ENCODE results near the gene GTF3C1. TPM values are rescaled to one million over a fixed set of nuclear protein-coding genes. Genes with fewer than 3 reads are reported as not detected.

The GTF3C1 gene
- total and polyA plus RNA-seq, 4 donors = 15.3 to 28.0 (median 22.2) TPM

DNA sequence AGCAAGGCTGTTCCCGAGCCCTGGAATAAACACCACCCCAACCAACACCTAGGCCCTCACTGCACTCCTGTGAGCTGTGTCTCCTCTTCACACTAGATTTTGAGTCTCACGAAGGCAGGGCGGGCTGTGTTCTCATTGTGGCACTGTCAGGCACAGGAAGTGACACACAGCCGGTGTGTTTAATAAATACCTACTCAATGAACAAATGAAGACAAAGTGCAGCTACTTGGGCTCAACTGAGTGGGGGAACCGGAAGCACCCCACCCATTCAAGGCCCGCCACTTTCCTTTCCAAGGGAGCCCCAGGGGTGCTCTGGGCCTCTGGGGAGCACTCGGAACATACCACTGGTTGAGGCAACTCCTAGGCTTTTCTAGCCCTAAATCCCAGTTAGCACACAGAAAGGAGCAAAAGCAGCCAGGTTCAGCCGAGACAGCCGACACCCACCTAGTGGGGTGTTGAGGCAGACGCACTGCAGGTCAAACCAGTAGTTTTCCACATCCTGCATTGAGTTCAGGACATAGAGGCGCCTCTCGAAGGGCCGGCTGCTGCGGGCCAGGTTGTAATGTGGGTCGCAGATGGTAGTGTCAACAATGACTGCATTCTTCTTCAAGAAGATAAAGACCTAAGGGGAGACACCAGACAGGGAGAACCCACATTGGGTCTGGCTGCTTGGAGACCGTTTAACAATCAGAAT lies 57.7 kb downstream of the GTF3C1 start (continued):
- no peak for TF ChIP-seq HNF4G (IDR thresholded peaks at IDR 0.05)
- TF ChIP-seq JUND (IDR thresholded peaks at IDR 0.05) = no peak

DNA sequence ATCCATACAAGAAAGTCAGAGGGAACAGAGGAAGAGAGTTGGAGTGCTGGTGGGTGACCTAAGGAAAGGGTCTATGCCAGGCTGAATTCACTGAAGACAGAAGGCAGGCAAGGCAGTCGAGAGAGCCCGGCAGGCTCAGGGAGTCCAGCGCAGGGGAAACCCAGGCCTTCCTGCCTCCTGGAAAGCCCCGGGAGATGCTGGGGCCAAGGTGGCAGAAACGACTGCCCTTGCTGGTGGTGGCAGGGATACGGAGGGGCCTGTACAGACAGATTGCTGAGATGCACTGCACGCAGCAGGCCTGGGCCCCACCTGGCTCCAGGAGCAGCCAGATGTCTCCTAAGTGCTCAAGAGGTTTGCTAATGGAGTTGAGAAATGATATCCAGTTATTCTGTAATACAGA lies 59.8 kb downstream of the GTF3C1 start:
- H3K4me1 ChIP-seq (ENCODE audit: control insufficient read depth in 4 of 4, insufficient read depth in 4 of 4, low read length in 3 of 4) = no peaks in the 10 kb centered on the region
- TF ChIP-seq NR2F2 (IDR thresholded peaks at IDR 0.05) (no peak), EGR1 (IDR thresholded peaks at IDR 0.05; ENCODE audit: low read depth in 2 of 2) (no peak), YY1 (IDR thresholded peaks at IDR 0.05) (no peak), RAD21 (IDR thresholded peaks at IDR 0.05) (no peak), HNF4G (IDR thresholded peaks at IDR 0.05) (no peak), FOXA1 (IDR thresholded peaks at IDR 0.05) (no peak), SP1 (IDR thresholded peaks at IDR 0.05) (no peak), FOXA2 (IDR thresholded peaks at IDR 0.05) (no peak), HNF4A (conservative IDR thresholded peaks at IDR 0.05) (no peak), GABPA (IDR thresholded peaks at IDR 0.05 in 1 of 2, conservative IDR thresholded peaks at IDR 0.05 in 1 of 2) (no peak), RXRA (IDR thresholded peaks at IDR 0.05) (no peak)
- TF ChIP-seq, protein P1, sequence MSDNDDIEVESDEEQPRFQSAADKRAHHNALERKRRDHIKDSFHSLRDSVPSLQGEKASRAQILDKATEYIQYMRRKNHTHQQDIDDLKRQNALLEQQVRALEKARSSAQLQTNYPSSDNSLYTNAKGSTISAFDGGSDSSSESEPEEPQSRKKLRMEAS (IDR thresholded peaks at IDR 0.05) = no peak
- TF ChIP-seq, protein P2, sequence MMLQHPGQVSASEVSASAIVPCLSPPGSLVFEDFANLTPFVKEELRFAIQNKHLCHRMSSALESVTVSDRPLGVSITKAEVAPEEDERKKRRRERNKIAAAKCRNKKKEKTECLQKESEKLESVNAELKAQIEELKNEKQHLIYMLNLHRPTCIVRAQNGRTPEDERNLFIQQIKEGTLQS (IDR thresholded peaks at IDR 0.05) = no peak
- TF ChIP-seq, protein P3, sequence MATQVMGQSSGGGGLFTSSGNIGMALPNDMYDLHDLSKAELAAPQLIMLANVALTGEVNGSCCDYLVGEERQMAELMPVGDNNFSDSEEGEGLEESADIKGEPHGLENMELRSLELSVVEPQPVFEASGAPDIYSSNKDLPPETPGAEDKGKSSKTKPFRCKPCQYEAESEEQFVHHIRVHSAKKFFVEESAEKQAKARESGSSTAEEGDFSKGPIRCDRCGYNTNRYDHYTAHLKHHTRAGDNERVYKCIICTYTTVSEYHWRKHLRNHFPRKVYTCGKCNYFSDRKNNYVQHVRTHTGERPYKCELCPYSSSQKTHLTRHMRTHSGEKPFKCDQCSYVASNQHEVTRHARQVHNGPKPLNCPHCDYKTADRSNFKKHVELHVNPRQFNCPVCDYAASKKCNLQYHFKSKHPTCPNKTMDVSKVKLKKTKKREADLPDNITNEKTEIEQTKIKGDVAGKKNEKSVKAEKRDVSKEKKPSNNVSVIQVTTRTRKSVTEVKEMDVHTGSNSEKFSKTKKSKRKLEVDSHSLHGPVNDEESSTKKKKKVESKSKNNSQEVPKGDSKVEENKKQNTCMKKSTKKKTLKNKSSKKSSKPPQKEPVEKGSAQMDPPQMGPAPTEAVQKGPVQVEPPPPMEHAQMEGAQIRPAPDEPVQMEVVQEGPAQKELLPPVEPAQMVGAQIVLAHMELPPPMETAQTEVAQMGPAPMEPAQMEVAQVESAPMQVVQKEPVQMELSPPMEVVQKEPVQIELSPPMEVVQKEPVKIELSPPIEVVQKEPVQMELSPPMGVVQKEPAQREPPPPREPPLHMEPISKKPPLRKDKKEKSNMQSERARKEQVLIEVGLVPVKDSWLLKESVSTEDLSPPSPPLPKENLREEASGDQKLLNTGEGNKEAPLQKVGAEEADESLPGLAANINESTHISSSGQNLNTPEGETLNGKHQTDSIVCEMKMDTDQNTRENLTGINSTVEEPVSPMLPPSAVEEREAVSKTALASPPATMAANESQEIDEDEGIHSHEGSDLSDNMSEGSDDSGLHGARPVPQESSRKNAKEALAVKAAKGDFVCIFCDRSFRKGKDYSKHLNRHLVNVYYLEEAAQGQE (IDR thresholded peaks at IDR 0.05) = no peak
- TF ChIP-seq, protein P4, sequence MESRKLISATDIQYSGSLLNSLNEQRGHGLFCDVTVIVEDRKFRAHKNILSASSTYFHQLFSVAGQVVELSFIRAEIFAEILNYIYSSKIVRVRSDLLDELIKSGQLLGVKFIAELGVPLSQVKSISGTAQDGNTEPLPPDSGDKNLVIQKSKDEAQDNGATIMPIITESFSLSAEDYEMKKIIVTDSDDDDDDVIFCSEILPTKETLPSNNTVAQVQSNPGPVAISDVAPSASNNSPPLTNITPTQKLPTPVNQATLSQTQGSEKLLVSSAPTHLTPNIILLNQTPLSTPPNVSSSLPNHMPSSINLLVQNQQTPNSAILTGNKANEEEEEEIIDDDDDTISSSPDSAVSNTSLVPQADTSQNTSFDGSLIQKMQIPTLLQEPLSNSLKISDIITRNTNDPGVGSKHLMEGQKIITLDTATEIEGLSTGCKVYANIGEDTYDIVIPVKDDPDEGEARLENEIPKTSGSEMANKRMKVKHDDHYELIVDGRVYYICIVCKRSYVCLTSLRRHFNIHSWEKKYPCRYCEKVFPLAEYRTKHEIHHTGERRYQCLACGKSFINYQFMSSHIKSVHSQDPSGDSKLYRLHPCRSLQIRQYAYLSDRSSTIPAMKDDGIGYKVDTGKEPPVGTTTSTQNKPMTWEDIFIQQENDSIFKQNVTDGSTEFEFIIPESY (IDR thresholded peaks at IDR 0.05) = no peak
- no peaks in the 10 kb centered on the region for H3K27me3 ChIP-seq (ENCODE audit: control insufficient read depth in 4 of 4, insufficient read depth in 4 of 4, low read length in 3 of 4)
- WGBS = 94% methylated on average over 7 of the region's 7 CpGs
- H3K36me3 ChIP-seq (ENCODE audit: control insufficient read depth in 4 of 4, insufficient read depth in 3 of 4, low read depth in 1 of 4, low read length in 3 of 4) = peaks cover 28 to 94% (median 65%) of the 10 kb centered on the region in 4 donors
- H3K9ac ChIP-seq (ENCODE audit: low read depth in 1 of 2, low read length in 2 of 2) = no peak overlapping the region
- no peak for DNase-seq (ENCODE audit: low spot score)
- H3K27ac ChIP-seq (ENCODE audit: low read depth in 1 of 2, low read length in 2 of 2) = no peak overlapping the region
- H3K4me3 ChIP-seq (ENCODE audit: low read depth in 1 of 3, low read length in 3 of 3) = no peak overlapping the region
- no peaks in the 10 kb centered on the region for H3K9me3 ChIP-seq (ENCODE audit: control insufficient read depth in 4 of 4, low read length in 3 of 4)

DNA sequence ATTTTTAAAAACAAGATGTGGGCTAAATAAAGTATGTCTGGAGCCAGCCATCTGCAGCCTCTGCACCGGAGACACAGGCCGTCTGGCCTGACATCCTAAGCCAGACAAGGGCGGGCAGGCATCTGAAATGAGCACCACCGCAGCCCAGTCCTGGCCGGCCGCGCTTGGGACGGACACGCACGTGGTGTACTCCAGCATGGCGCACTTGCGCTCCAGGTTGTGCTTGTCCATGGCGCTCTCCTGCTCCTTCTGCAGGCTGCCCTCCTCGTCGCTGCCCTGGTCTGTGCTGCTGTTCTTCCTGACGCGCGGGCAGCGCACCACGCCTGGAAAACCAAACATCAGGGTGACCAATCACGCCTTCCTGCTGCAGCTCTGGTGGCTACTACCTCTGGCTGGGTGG lies 60.3 kb downstream of the GTF3C1 start:
- H3K27ac ChIP-seq (ENCODE audit: low read depth in 1 of 2, low read length in 2 of 2) = no peak overlapping the region
- H3K9me3 ChIP-seq (ENCODE audit: control insufficient read depth in 4 of 4, low read length in 3 of 4) = no peaks in the 10 kb centered on the region
- H3K9ac ChIP-seq (ENCODE audit: low read depth in 1 of 2, low read length in 2 of 2) = no peak overlapping the region
- no peak for DNase-seq (ENCODE audit: low spot score)
- WGBS = 95% methylated on average over 21 of the region's 21 CpGs
- no peaks in the 10 kb centered on the region for H3K4me1 ChIP-seq (ENCODE audit: control insufficient read depth in 4 of 4, insufficient read depth in 4 of 4, low read length in 3 of 4)
- H3K4me3 ChIP-seq (ENCODE audit: low read depth in 1 of 3, low read length in 3 of 3) = no peak overlapping the region
- H3K27me3 ChIP-seq (ENCODE audit: control insufficient read depth in 4 of 4, insufficient read depth in 4 of 4, low read length in 3 of 4) = no peaks in the 10 kb centered on the region
- peaks cover 27 to 94% (median 66%) of the 10 kb centered on the region in 4 donors for H3K36me3 ChIP-seq (ENCODE audit: control insufficient read depth in 4 of 4, insufficient read depth in 3 of 4, low read depth in 1 of 4, low read length in 3 of 4)
- TF ChIP-seq RXRA (IDR thresholded peaks at IDR 0.05) (no peak), NR2F2 (IDR thresholded peaks at IDR 0.05) (no peak), GABPA (IDR thresholded peaks at IDR 0.05 in 1 of 2, conservative IDR thresholded peaks at IDR 0.05 in 1 of 2) (no peak), FOXA2 (IDR thresholded peaks at IDR 0.05) (no peak), HNF4G (IDR thresholded peaks at IDR 0.05) (no peak), RAD21 (IDR thresholded peaks at IDR 0.05) (no peak), EGR1 (IDR thresholded peaks at IDR 0.05; ENCODE audit: low read depth in 2 of 2) (no peak), JUND (IDR thresholded peaks at IDR 0.05) (no peak), TAF1 (conservative IDR thresholded peaks at IDR 0.05) (no peak), FOXA1 (IDR thresholded peaks at IDR 0.05) (no peak)
- TF ChIP-seq, protein P4 (IDR thresholded peaks at IDR 0.05) = no peak
- TF ChIP-seq, protein P5, sequence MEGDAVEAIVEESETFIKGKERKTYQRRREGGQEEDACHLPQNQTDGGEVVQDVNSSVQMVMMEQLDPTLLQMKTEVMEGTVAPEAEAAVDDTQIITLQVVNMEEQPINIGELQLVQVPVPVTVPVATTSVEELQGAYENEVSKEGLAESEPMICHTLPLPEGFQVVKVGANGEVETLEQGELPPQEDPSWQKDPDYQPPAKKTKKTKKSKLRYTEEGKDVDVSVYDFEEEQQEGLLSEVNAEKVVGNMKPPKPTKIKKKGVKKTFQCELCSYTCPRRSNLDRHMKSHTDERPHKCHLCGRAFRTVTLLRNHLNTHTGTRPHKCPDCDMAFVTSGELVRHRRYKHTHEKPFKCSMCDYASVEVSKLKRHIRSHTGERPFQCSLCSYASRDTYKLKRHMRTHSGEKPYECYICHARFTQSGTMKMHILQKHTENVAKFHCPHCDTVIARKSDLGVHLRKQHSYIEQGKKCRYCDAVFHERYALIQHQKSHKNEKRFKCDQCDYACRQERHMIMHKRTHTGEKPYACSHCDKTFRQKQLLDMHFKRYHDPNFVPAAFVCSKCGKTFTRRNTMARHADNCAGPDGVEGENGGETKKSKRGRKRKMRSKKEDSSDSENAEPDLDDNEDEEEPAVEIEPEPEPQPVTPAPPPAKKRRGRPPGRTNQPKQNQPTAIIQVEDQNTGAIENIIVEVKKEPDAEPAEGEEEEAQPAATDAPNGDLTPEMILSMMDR (IDR thresholded peaks at IDR 0.05; ENCODE audit: low read depth, low read length, missing input control) = no peak
- TF ChIP-seq, protein P1 (IDR thresholded peaks at IDR 0.05) = no peak
- TF ChIP-seq, protein P2 (IDR thresholded peaks at IDR 0.05) = no peak

All from liver (tissue), 9 donors.